SK-N-SH treated with all-trans-retinoic acid at 6 μM for 48 hours (cell line): Measurements from ENCODE around the gene ZDHHC11.

Experiments used
- ATAC-seq: fragments of 200-7000 bp; cut with Tn5 transposase; 3 replicates; pipeline ENCODE4 v1.9.1; 2020; ENCODE audit warnings: mild to moderate bottlenecking, moderate library complexity
- ARNTL ChIP-seq: fragments of 450-650 bp; formaldehyde crosslinking; IDR thresholded peaks from 2 replicates; pipeline ENCODE4 v1.5.0; 2020; ENCODE audit warnings: low read depth, mild to moderate bottlenecking, moderate library complexity, borderline replicate concordance
- BACH2 ChIP-seq: fragments of 250-450 bp; sonication (Bioruptor Pico); IDR thresholded peaks from 2 replicates; pipeline ENCODE4 v1.9.0; 2021; ENCODE audit warnings: mild to moderate bottlenecking, borderline replicate concordance
- CREB5 ChIP-seq: fragments of 250-450 bp; sonication (Bioruptor Pico); IDR thresholded peaks from 2 replicates; pipeline ENCODE4 v1.5.1; 2020; ENCODE audit warnings: low read depth, mild to moderate bottlenecking, moderate library complexity
- CSDC2 ChIP-seq: fragments of 250-450 bp; sonication (Bioruptor Pico); IDR thresholded peaks from 2 replicates; pipeline ENCODE4 v1.5.0; 2020; ENCODE audit warnings: mild to moderate bottlenecking, moderate library complexity
- CSRNP3 ChIP-seq: fragments of 250-450 bp; sonication (Bioruptor Pico); IDR thresholded peaks from 2 replicates; pipeline ENCODE4 v1.5.1; 2021; ENCODE audit warnings: mild to moderate bottlenecking, moderate library complexity
- ESRRG ChIP-seq: fragments of 250-450 bp; sonication (Bioruptor Pico); IDR thresholded peaks from 2 replicates; pipeline ENCODE4 v1.6.1; 2021; ENCODE audit warnings: mild to moderate bottlenecking
- GLIS3 ChIP-seq: fragments of 250-450 bp; sonication (Bioruptor Pico); IDR thresholded peaks from 2 replicates; pipeline ENCODE4 v1.5.0; 2020; ENCODE audit warnings: mild to moderate bottlenecking, moderate library complexity
- ISL1 ChIP-seq: fragments of 250-450 bp; sonication (Bioruptor Pico); IDR thresholded peaks from 2 replicates; pipeline ENCODE4 v2.1.2; 2022; ENCODE audit warnings: mild to moderate bottlenecking, moderate library complexity
- OSR1 ChIP-seq: fragments of 250-450 bp; sonication (Bioruptor Pico); IDR thresholded peaks from 2 replicates; pipeline ENCODE4 v1.8.0; 2022; ENCODE audit warnings: moderate library complexity, mild to moderate bottlenecking, inconsistent platforms
- PPARA ChIP-seq: fragments of 250-450 bp; sonication (Bioruptor Pico); IDR thresholded peaks from 2 replicates; pipeline ENCODE4 v1.5.0; 2020; ENCODE audit warnings: mild to moderate bottlenecking, borderline replicate concordance
- RARB ChIP-seq: fragments of 250-450 bp; sonication (Bioruptor Pico); IDR thresholded peaks from 2 replicates; pipeline ENCODE4 v1.8.0; 2021; ENCODE audit warnings: mild to moderate bottlenecking, moderate library complexity
- TCF4 ChIP-seq: fragments of 250-450 bp; sonication (Bioruptor Pico); IDR thresholded peaks from 2 replicates; pipeline ENCODE4 v1.8.0; 2021; ENCODE audit warnings: mild to moderate bottlenecking, moderate library complexity, borderline replicate concordance
- TOX ChIP-seq: fragments of 250-450 bp; sonication (Bioruptor Pico); IDR thresholded peaks from 2 replicates; pipeline ENCODE4 v1.8.0; 2021; ENCODE audit warnings: mild to moderate bottlenecking, moderate library complexity, borderline replicate concordance
- ZC3H10 ChIP-seq: fragments of 250-450 bp; sonication (Bioruptor Pico); IDR thresholded peaks from 2 replicates; pipeline ENCODE4 v1.5.1; 2021; ENCODE audit warnings: mild to moderate bottlenecking, moderate library complexity
- ZFP3 ChIP-seq: fragments of 250-450 bp; sonication (Bioruptor Pico); IDR thresholded peaks from 2 replicates; pipeline ENCODE4 v1.5.0; 2020; ENCODE audit warnings: mild to moderate bottlenecking, moderate library complexity
- ZFP30 ChIP-seq: fragments of 450-650 bp; formaldehyde crosslinking; IDR thresholded peaks from 2 replicates; pipeline ENCODE4 v1.5.0; 2022; ENCODE audit warnings: mild to moderate bottlenecking, moderate library complexity
- ZNF70 ChIP-seq: fragments of 450-650 bp; formaldehyde crosslinking; IDR thresholded peaks from 2 replicates; pipeline ENCODE4 v1.5.0; 2020; ENCODE audit warnings: mild to moderate bottlenecking, moderate library complexity
- ZNF8 ChIP-seq: fragments of 450-650 bp; formaldehyde crosslinking; IDR thresholded peaks from 2 replicates; pipeline ENCODE4 v1.5.0; 2020; ENCODE audit warnings: mild to moderate bottlenecking, moderate library complexity
- TF ChIP-seq, protein P1 (sequence below): fragments of 250-450 bp; sonication (Bioruptor Pico); IDR thresholded peaks from 2 replicates; pipeline ENCODE4 v1.8.0; 2021; ENCODE audit warnings: low read depth, mild to moderate bottlenecking, moderate library complexity, borderline replicate concordance
- TF ChIP-seq, protein P2 (sequence below): fragments of 250-450 bp; sonication (Bioruptor Pico); IDR thresholded peaks from 2 replicates; pipeline ENCODE4 v1.8.0; 2020; ENCODE audit warnings: mild to moderate bottlenecking, moderate library complexity, borderline replicate concordance

The ZDHHC11 gene

DNA sequence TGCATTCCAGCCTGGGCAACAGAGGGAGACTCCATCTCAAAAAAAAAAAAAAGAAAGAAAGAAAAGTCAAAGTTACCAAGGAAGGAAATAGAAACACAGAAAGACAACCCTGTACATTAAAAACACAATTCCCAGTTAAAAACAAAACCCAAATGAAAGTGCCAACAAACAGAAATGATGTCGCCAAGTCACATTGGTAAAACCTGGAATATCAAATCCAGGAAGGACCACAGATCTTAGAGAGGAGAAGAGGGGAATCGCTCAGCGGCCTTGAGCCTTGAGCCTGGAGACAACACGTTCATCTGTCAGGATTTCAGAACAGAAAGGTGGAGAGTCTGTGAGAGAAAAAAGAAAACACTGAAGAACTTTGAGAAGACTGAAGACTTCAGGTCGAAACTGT lies 1.2 kb upstream of the ZDHHC11 start:
- no peak for ATAC-seq
- TF ChIP-seq ZC3H10 (CRISPR knock-in tag) (no peak), ZNF70 (CRISPR knock-in tag) (no peak), BACH2 (CRISPR knock-in tag) (no peak), CSRNP3 (no peak), ZFP3 (CRISPR knock-in tag) (no peak), GLIS3 (CRISPR knock-in tag) (no peak), TOX (CRISPR knock-in tag) (no peak), ZFP30 (CRISPR knock-in tag) (no peak), RARB (CRISPR knock-in tag) (no peak), CSDC2 (CRISPR knock-in tag) (no peak), ISL1 (CRISPR knock-in tag) (no peak), PPARA (no peak), ZNF8 (no peak), ESRRG (CRISPR knock-in tag) (no peak), CREB5 (CRISPR knock-in tag) (no peak), ARNTL (no peak)
- TF ChIP-seq, protein P1, sequence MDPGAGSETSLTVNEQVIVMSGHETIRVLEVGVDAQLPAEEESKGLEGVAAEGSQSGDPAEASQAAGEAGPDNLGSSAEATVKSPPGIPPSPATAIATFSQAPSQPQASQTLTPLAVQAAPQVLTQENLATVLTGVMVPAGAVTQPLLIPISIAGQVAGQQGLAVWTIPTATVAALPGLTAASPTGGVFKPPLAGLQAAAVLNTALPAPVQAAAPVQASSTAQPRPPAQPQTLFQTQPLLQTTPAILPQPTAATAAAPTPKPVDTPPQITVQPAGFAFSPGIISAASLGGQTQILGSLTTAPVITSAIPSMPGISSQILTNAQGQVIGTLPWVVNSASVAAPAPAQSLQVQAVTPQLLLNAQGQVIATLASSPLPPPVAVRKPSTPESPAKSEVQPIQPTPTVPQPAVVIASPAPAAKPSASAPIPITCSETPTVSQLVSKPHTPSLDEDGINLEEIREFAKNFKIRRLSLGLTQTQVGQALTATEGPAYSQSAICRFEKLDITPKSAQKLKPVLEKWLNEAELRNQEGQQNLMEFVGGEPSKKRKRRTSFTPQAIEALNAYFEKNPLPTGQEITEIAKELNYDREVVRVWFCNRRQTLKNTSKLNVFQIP (CRISPR knock-in tag), result no peak
- TF ChIP-seq, protein P2, sequence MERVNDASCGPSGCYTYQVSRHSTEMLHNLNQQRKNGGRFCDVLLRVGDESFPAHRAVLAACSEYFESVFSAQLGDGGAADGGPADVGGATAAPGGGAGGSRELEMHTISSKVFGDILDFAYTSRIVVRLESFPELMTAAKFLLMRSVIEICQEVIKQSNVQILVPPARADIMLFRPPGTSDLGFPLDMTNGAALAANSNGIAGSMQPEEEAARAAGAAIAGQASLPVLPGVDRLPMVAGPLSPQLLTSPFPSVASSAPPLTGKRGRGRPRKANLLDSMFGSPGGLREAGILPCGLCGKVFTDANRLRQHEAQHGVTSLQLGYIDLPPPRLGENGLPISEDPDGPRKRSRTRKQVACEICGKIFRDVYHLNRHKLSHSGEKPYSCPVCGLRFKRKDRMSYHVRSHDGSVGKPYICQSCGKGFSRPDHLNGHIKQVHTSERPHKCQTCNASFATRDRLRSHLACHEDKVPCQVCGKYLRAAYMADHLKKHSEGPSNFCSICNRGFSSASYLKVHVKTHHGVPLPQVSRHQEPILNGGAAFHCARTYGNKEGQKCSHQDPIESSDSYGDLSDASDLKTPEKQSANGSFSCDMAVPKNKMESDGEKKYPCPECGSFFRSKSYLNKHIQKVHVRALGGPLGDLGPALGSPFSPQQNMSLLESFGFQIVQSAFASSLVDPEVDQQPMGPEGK, result no peak

DNA sequence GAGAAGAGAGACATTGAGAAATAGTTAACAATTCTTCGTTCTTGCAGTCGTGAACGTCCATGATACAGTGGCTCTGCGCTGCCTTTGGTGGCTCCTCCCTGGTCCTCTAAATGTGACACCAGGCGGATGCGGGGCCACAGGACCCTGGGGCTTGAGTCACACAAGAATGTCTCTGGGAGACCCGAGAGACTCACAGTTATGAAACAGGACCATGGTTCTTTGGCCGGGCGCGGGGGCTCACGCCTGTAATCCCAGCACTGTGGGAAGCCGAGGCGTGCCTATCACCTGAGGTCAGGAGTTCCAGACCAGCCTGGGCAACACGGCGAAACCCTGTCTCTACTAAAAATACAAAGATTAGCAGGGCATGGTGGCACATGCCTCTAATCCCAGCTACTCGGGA lies 767 bp upstream of the ZDHHC11 start:
- no peak for TF ChIP-seq BACH2 (CRISPR knock-in tag)
- no peak for TF ChIP-seq ZNF8
- TF ChIP-seq CREB5 (CRISPR knock-in tag), result no peak
- TF ChIP-seq, protein P1 (CRISPR knock-in tag), result no peak
- no peak for TF ChIP-seq OSR1
- no peak for ATAC-seq

- ATAC-seq, result no peak; the same call in 1 of the 3 replicates
- no peak for TF ChIP-seq CSDC2 (CRISPR knock-in tag)
These were observed 290 bp upstream of the ZDHHC11 start for GRCh38 chr5:851076-851475.

- no peak for ATAC-seq
- TF ChIP-seq, protein P2, result no peak
- TF ChIP-seq ESRRG (CRISPR knock-in tag) (no peak), TCF4 (CRISPR knock-in tag) (no peak), OSR1 (no peak), CSRNP3 (no peak), ISL1 (CRISPR knock-in tag) (no peak), ZFP3 (CRISPR knock-in tag) (no peak), ZNF70 (CRISPR knock-in tag) (no peak), PPARA (no peak)
- TF ChIP-seq, protein P1 (CRISPR knock-in tag), result no peak
These were observed 1.0 kb downstream of the ZDHHC11 start for GRCh38 chr5:849651-850301.
